Right lobe of liver (tissue), 4 donors: Measurements from ENCODE around the gene MYO1C.

Source experiments
- POLR2A ChIP-seq: fragments of 450-650 bp; IDR thresholded peaks from one replicate; pipeline ENCODE4 v1.6.1; 2017; ENCODE audit warnings: antibody characterized with exemption, mild to moderate bottlenecking
- TF ChIP-seq, protein P1 (sequence below), 4 donors: fragments of 200-600 bp in 3 of 4; fragments of 450-650 bp in 1 of 4; IDR thresholded peaks; one replicate each; pipeline versions ENCODE4 v1.5.1 to v1.8.0; 2016 to 2022; ENCODE audit warnings: antibody characterized with exemption in 4 of 4, mild to moderate bottlenecking in 2 of 4
- donor health status: DM: no; HTN: no; CAD: no.
- donor health status: DM: no; HTN: no; CAD: no.
- donor health status: DM: no; HTN: yes; CAD: no.

DNA sequence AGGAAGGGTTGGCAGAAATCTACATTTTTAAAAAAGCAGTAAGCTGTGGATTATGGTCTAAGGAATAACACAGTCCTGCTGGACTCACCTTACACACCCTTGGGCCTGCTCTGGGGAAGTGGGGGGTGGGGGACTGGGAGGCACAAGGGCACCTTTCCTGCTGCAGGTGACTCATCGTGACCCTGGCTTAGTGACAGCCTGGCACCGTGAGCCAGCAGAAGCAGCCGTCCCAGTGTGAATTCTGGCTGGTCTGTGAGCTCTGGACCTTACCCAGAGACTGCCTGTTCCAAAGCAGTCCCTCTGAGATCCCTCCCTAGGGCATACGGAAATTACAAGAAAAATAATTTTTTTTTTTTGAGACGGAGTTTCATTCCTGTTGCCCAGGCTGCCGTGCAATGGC is 32.3 kb downstream of the MYO1C start:
- TF ChIP-seq, protein P1, sequence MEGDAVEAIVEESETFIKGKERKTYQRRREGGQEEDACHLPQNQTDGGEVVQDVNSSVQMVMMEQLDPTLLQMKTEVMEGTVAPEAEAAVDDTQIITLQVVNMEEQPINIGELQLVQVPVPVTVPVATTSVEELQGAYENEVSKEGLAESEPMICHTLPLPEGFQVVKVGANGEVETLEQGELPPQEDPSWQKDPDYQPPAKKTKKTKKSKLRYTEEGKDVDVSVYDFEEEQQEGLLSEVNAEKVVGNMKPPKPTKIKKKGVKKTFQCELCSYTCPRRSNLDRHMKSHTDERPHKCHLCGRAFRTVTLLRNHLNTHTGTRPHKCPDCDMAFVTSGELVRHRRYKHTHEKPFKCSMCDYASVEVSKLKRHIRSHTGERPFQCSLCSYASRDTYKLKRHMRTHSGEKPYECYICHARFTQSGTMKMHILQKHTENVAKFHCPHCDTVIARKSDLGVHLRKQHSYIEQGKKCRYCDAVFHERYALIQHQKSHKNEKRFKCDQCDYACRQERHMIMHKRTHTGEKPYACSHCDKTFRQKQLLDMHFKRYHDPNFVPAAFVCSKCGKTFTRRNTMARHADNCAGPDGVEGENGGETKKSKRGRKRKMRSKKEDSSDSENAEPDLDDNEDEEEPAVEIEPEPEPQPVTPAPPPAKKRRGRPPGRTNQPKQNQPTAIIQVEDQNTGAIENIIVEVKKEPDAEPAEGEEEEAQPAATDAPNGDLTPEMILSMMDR (IDR thresholded peaks at IDR 0.05), result no peak
- TF ChIP-seq POLR2A, result no peak
